Measurements from ENCODE around the gene AP4B1.

Gene AP4B1

GRCh38 chr1:113876176-113876575, 28.4 kb downstream of the AP4B1 start:
- Histone ChIP-seq H3K4me3 (ENCODE audit: low read depth, low read length) (no peak overlapping the region), H3K27ac (ENCODE audit: extremely low read depth, low read depth, low read length) (no peak overlapping the region), H3K9me3 (ENCODE audit: control insufficient read depth, insufficient read depth, low read depth, low read length) (no peaks in the 10 kb centered on the region), H3K36me3 (ENCODE audit: control insufficient read depth in 2 of 2, insufficient read depth in 1 of 2, low read length in 2 of 2) (no peaks in the 10 kb centered on the region), H3K4me1 (ENCODE audit: control insufficient read depth, insufficient read depth, low read length) (no peaks in the 10 kb centered on the region)
- no peak for TF ChIP-seq ZNF37A (tag by site-specific recombination; IDR thresholded peaks at IDR 0.05)
- ChIA-PET CTCF (interaction anchor here (0.6 kb wide), 1 partner anchor 1205 kb away, joined by 4 read pairs; no protein-coding TSS in a partner anchor), POLR2A (no interaction called here)

GRCh38 chr1:113875714-113876113, 28.9 kb downstream of the AP4B1 start:
- POLR2A ChIA-PET = no interaction called here
- no peak overlapping the region for H3K4me3 ChIP-seq (ENCODE audit: low read depth, low read length)
- no peaks in the 10 kb centered on the region for H3K36me3 ChIP-seq (ENCODE audit: control insufficient read depth in 2 of 2, insufficient read depth in 1 of 2, low read length in 2 of 2)
- CTCF ChIA-PET = interaction anchor here (0.6 kb wide), 3 partner anchors 55 to 1204 kb away, joined by 3 to 5 read pairs (median 4); partner anchors contain the start of gene AMPD1
- no peak overlapping the region for H3K27ac ChIP-seq (ENCODE audit: extremely low read depth, low read depth, low read length)
- TF ChIP-seq OSR2 (tag by site-specific recombination; IDR thresholded peaks at IDR 0.05) (no peak), ZNF621 (tag by site-specific recombination; IDR thresholded peaks at IDR 0.05) (no peak)
- no peaks in the 10 kb centered on the region for H3K9me3 ChIP-seq (ENCODE audit: control insufficient read depth, insufficient read depth, low read depth, low read length)
- no peaks in the 10 kb centered on the region for H3K4me1 ChIP-seq (ENCODE audit: control insufficient read depth, insufficient read depth, low read length)

- CTCF ChIA-PET = interaction anchor here (0.5 to 1.2 kb wide), 3 partner anchors 18 to 412 kb away, joined by 3 read pairs; partner anchors contain the start of gene AP4B1
- no peak overlapping the region for H3K4me3 ChIP-seq (ENCODE audit: low read depth, low read length)
- no peaks in the 10 kb centered on the region for H3K4me1 ChIP-seq (ENCODE audit: control insufficient read depth, insufficient read depth, low read length)
- H3K9me3 ChIP-seq (ENCODE audit: control insufficient read depth, insufficient read depth, low read depth, low read length) = no peaks in the 10 kb centered on the region
- no peaks in the 10 kb centered on the region for H3K36me3 ChIP-seq (ENCODE audit: control insufficient read depth in 2 of 2, insufficient read depth in 1 of 2, low read length in 2 of 2)
- no peak overlapping the region for H3K27ac ChIP-seq (ENCODE audit: extremely low read depth, low read depth, low read length)
- POLR2A ChIA-PET = no interaction called here
- no peak for TF ChIP-seq ZNF2 (tag by site-specific recombination; IDR thresholded peaks at IDR 0.05)
- TF ChIP-seq ZSCAN23 (tag by site-specific recombination; IDR thresholded peaks at IDR 0.05) = no peak
- no peak for TF ChIP-seq ZNF555 (tag by site-specific recombination; conservative IDR thresholded peaks at IDR 0.05)
- TF ChIP-seq PRDM10 (tag by site-specific recombination; IDR thresholded peaks at IDR 0.05) = no peak
- no peak for TF ChIP-seq BCL6B (tag by site-specific recombination; IDR thresholded peaks at IDR 0.05)
- no peak for TF ChIP-seq ZNF571 (tag by site-specific recombination; IDR thresholded peaks at IDR 0.05)
- TF ChIP-seq BCL11A (tag by site-specific recombination; IDR thresholded peaks at IDR 0.05; ENCODE audit: low read depth) = no peak
- TF ChIP-seq ZNF223 (tag by site-specific recombination; IDR thresholded peaks at IDR 0.05) = no peak
- no peak for TF ChIP-seq ZBTB10 (tag by site-specific recombination; IDR thresholded peaks at IDR 0.05)
- no peak for TF ChIP-seq ZBTB44 (tag by site-specific recombination; IDR thresholded peaks at IDR 0.05)
- TF ChIP-seq ZSCAN30 (tag by site-specific recombination; IDR thresholded peaks at IDR 0.05) = no peak
- TF ChIP-seq ZNF677 (tag by site-specific recombination; IDR thresholded peaks at IDR 0.05) = no peak
- TF ChIP-seq ZNF324 (tag by site-specific recombination; IDR thresholded peaks at IDR 0.05) = no peak
- TF ChIP-seq ZNF274 (IDR thresholded peaks at IDR 0.05; ENCODE audit: low read length) = no peak
- no peak for TF ChIP-seq ZNF274 (tag by site-specific recombination; IDR thresholded peaks at IDR 0.05; ENCODE audit: borderline replicate concordance)
- TF ChIP-seq ZNF175 (tag by site-specific recombination; IDR thresholded peaks at IDR 0.05) = no peak
- TF ChIP-seq ZXDB (tag by site-specific recombination; IDR thresholded peaks at IDR 0.05) = no peak
- no peak for TF ChIP-seq ZNF335 (tag by site-specific recombination; conservative IDR thresholded peaks at IDR 0.05)
These were observed 30.4 kb downstream of the AP4B1 start for GRCh38 chr1:113874012-113874879.
